Karpas-422 (cell line): ENCODE data around the gene DYSF. TPM values are rescaled to one million over a fixed set of nuclear protein-coding genes. Genes with fewer than 3 reads are reported as not detected.

Experiments used
- DNase-seq: peaks from one replicate; pipeline ENCODE4 v3.0.0-alpha.2; 2015
- H2AFZ ChIP-seq: fragments of 200-600 bp; sonication (generic); 2 replicates; pipeline ENCODE4 v1.6.1; 2014; ENCODE audit warnings: antibody characterized with exemption, low read length, mixed read lengths
- H3K27ac ChIP-seq: fragments of 200-600 bp; sonication (generic); 2 replicates; pipeline ENCODE4 v1.5.1; 2014; ENCODE audit warnings: mild to moderate bottlenecking, low read length, moderate library complexity
- H3K27me3 ChIP-seq: fragments of 200-600 bp; sonication (generic); 2 replicates; pipeline ENCODE4 v1.6.1; 2014; ENCODE audit warnings: low read length, mixed read lengths
- H3K36me3 ChIP-seq: fragments of 200-600 bp; sonication (generic); 2 replicates; pipeline ENCODE4 v1.6.1; 2014; ENCODE audit warnings: low read length, mixed read lengths; ENCODE audit not compliant: insufficient read depth
- H3K4me1 ChIP-seq: fragments of 200-600 bp; sonication (generic); 2 replicates; pipeline ENCODE4 v1.6.1; 2014; ENCODE audit warnings: mild to moderate bottlenecking, low read length, mixed read lengths
- H3K4me2 ChIP-seq: fragments of 200-600 bp; sonication (generic); 2 replicates; pipeline ENCODE4 v1.6.1; 2014; ENCODE audit warnings: low read length, low read depth, mild to moderate bottlenecking; ENCODE audit not compliant: poor library complexity, severe bottlenecking
- H3K4me3 ChIP-seq: fragments of 200-600 bp; sonication (generic); 2 replicates; pipeline ENCODE4 v1.5.1; 2014; ENCODE audit warnings: mild to moderate bottlenecking, antibody characterized with exemption, low read length, mixed read lengths
- H3K79me2 ChIP-seq: fragments of 200-600 bp; sonication (generic); 2 replicates; pipeline ENCODE4 v1.6.1; 2014; ENCODE audit warnings: mild to moderate bottlenecking, low read length, mixed read lengths
- H3K9ac ChIP-seq: fragments of 200-600 bp; sonication (generic); 2 replicates; pipeline ENCODE4 v1.6.0; 2014; ENCODE audit warnings: low read length
- H3K9me2 ChIP-seq: fragments of 200-600 bp; sonication (generic), shearing (Covaris generic); replicated peaks from 2 replicates; pipeline ENCODE4 v1.6.0; 2014; ENCODE audit warnings: mild to moderate bottlenecking, low read length, moderate library complexity; ENCODE audit not compliant: insufficient read depth
- H3K9me3 ChIP-seq: fragments of 300-700, 200-600 bp; sonication (generic); 2 replicates; pipeline ENCODE4 v1.6.1; 2014; ENCODE audit warnings: low read length, mixed read lengths
- H4K20me1 ChIP-seq: fragments of 200-600 bp; sonication (generic); 2 replicates; pipeline ENCODE4 v1.6.1; 2014; ENCODE audit warnings: mild to moderate bottlenecking, antibody characterized with exemption, low read length, low read depth; ENCODE audit not compliant: insufficient read depth
- total RNA-seq: library from RNA; depleted of rRNA; stranded (reverse); fragments of >200 nt; shearing (Covaris generic); gene quantifications from 2 replicates; pipeline ENCODE4 v1.2.3, GENCODE V29; 2014; ENCODE audit warnings: low replicate concordance

The DYSF gene
- total RNA-seq, 1 experiment from 2014 or later: not detected

DNA sequence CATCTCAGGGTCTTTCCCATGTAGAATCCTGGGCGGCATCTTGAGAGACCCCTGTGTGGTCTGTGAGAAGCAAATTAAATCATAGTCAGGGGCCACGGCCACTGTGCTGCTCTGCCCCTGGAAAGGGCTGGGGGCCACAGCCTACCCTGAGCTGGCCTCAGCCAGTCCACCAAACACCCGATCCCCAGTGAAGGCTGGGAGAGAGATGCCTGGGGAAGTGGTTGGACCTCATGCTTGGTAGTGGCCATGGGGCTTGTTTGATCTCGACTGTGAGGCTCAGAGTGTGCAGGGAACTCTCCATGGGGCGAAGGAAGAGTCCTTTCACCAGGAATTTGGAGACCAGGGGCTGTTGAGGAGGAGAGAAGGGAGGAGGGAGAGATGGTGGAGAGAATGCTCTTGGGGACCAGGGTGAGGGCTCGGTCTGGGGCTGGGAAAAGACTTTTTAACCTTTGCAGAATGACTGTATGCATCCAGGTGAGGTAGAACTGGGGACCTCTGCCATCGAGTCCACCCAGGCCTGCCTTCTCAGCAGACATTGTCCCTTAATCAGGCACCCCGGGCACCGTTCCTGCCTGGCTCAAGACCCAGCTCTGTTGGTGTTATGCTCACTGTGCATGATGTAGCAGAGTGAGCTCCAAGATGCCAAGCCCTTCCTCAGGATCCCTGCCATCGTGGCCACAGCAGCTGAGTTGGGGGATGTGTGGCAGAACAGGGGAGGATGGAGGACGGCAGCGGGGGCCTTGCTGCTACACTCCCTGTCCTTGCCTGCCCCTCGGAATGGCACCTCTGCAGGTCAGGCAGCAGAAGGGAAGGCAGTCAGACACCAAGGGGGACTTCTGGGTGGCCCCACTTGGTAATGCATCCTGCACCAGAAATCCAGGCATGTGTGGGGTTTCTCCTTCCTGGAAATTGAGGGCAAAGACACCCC, 249.9 kb downstream of the DYSF start:
- Histone ChIP-seq H3K9me3 (no peaks in the 10 kb centered on the region), H3K4me1 (no peaks in the 10 kb centered on the region), H3K79me2 (no peaks in the 10 kb centered on the region), H3K27me3 (peaks cover 6% of the 10 kb centered on the region; the same call in 1 of the 2 replicates), H3K4me2 (no peak overlapping the region), H3K27ac (no peak overlapping the region), H2AFZ (no peak overlapping the region), H3K9ac (no peak overlapping the region), H4K20me1 (no peaks in the 10 kb centered on the region), H3K4me3 (no peak overlapping the region), H3K9me2 (no peaks in the 10 kb centered on the region), H3K36me3 (no peaks in the 10 kb centered on the region)
- no peak for DNase-seq

DNA sequence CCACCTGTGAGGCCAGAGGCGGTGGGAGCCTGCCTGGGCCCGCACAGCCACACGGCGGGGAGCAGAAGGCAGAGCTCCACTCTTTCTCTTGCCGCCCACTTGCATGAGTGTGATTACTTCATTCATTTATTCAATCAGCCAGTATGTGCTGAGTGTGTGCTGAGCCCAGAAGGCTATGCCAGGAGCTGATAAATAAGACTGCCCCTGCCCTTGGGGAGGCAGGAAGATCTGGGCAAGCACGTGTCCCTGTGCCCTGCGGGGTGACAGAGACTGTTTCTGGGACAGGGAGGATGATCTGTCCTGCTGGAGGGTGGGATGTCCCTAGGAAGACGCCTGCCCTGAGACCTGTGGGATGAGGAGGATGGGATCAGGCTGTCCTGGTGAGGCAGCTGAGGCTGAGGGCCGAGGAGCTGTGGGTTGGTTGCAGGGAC, 250.8 kb downstream of the DYSF start:
- Histone ChIP-seq H3K4me3 (no peak overlapping the region), H3K4me1 (no peaks in the 10 kb centered on the region), H3K27me3 (peaks cover 6% of the 10 kb centered on the region; the same call in 1 of the 2 replicates), H3K9me3 (no peaks in the 10 kb centered on the region), H3K27ac (no peak overlapping the region), H3K36me3 (no peaks in the 10 kb centered on the region), H3K9ac (no peak overlapping the region), H4K20me1 (no peaks in the 10 kb centered on the region), H2AFZ (no peak overlapping the region), H3K79me2 (no peaks in the 10 kb centered on the region), H3K9me2 (no peaks in the 10 kb centered on the region), H3K4me2 (no peak overlapping the region)
- no peak for DNase-seq

DNA sequence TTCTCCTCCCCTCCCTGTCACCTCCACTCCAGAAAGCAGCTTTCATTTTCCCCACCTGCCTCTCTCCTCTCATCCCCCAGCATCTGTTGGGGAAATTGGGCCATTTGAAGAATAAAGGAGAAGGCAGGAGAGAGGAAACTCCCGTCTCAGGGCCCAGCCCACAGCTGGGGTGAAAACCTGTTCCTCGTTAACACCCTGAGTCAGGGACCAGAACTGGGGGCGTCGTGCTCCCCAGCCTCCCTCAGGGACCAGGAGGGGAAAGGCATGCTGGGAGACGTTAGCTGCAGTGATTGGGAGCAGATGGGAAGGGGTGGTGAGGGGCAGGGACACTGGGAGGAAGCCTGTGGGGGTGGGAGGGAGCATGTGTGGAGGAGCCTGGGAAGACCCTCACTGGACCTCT, 251.3 kb downstream of the DYSF start:
- H2AFZ ChIP-seq: no peak overlapping the region
- H3K4me3 ChIP-seq: no peak overlapping the region
- H4K20me1 ChIP-seq: no peaks in the 10 kb centered on the region
- H3K4me1 ChIP-seq: no peaks in the 10 kb centered on the region
- no peak overlapping the region for H3K9ac ChIP-seq
- H3K9me2 ChIP-seq: no peaks in the 10 kb centered on the region
- peaks cover 1% of the 10 kb centered on the region; the same call in 1 of the 2 replicates for H3K27me3 ChIP-seq
- no peak for DNase-seq
- no peak overlapping the region for H3K27ac ChIP-seq
- no peaks in the 10 kb centered on the region for H3K9me3 ChIP-seq
- H3K36me3 ChIP-seq: no peaks in the 10 kb centered on the region
- no peaks in the 10 kb centered on the region for H3K79me2 ChIP-seq
- H3K4me2 ChIP-seq: no peak overlapping the region

DNA sequence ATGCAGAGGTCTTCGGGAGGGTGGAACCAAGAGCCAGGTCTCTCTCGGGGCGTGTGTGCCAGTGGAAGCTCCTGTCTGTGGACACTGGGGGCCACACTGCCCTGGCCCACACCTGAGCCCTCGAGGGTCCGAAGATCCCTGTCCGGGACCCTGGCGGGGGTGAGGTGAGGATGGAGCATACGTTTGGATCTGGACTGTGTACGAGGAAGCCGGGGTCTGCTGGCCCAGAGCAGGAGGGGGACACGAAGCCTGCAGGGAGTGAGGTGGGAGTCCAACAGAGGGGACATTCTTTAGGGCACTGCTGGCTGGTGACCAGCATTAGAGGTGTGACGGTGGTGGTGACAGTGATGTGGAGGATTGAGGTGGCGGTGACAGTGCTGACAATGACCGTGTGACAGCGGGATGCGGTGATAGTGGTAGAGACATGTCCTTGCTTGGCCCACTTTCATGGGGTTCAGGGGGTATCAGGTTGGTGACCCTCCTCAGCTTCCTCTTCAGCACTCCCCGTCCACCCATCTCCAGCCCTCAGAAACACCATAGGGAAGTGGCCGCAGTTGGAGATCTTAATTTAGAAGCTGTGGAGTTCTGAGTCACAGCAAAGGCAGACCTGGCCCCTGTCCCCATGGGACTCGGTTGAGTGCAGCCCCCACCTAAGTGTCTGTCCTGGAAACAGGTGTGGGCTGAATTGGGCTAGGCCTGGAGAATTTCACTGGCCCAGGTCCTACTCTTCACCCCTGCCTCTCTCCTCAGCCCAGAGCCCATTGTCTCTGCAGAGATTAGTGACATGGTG, 252.0 kb downstream of the DYSF start:
- Histone ChIP-seq H3K4me2 (no peak overlapping the region), H3K27ac (no peak overlapping the region), H3K9ac (no peak overlapping the region), H3K4me3 (no peak overlapping the region), H3K9me2 (no peaks in the 10 kb centered on the region), H3K27me3 (no peaks in the 10 kb centered on the region), H3K36me3 (no peaks in the 10 kb centered on the region), H4K20me1 (no peaks in the 10 kb centered on the region), H3K4me1 (no peaks in the 10 kb centered on the region), H3K9me3 (no peaks in the 10 kb centered on the region), H3K79me2 (no peaks in the 10 kb centered on the region), H2AFZ (no peak overlapping the region)
- no peak for DNase-seq

DNA sequence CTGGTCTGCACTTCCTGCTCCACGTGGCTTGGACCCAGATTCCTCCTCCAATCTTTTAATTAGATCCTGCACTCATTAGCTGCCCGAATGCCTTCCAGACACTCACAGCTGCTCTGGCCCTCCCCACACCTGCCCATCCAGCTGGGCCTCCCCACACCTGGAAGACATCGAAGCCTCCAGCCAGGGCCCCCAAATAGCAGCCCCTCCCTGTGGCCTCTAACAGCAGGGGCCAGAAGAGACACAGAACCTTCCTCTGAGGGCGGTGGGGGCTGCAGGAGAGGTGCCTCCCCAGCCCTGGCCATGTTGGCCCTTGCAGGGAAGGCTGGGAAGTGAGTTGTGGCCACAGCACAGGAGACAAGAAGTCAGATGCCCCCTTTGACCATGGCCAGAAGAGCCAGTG, 252.8 kb downstream of the DYSF start:
- H3K79me2 ChIP-seq: no peaks in the 10 kb centered on the region
- no peak overlapping the region for H3K4me3 ChIP-seq

DNA sequence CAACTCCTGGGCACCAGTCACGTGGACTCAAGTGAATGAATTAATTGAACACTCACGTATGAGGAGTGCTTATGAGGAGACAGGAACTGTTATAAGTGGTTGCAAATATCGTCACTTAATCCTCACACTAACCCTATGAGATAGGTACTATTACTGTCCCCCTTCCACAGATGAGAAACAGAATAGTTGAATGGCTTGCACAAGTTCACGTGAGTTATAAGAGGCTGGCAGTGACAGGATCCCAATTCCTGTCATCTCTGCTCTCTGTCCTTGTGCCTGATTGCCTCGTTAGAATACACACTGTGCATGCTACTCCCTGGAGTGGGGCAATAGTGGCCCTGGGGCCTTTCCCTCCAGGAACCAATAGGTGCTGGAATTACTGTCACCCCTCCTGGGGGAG, 253.5 kb downstream of the DYSF start:
- H3K4me3 ChIP-seq: no peak overlapping the region
- H3K27ac ChIP-seq: no peak overlapping the region
- H3K4me2 ChIP-seq: no peak overlapping the region
- H3K9me2 ChIP-seq: no peaks in the 10 kb centered on the region
- no peaks in the 10 kb centered on the region for H3K79me2 ChIP-seq
- H3K36me3 ChIP-seq: no peaks in the 10 kb centered on the region
- H3K9ac ChIP-seq: no peak overlapping the region
- no peak overlapping the region for H2AFZ ChIP-seq
- H3K4me1 ChIP-seq: no peaks in the 10 kb centered on the region
- no peaks in the 10 kb centered on the region for H3K9me3 ChIP-seq
- no peak for DNase-seq
- H3K27me3 ChIP-seq: no peaks in the 10 kb centered on the region; the same call in 1 of the 2 replicates
- H4K20me1 ChIP-seq: no peaks in the 10 kb centered on the region

More for the DNA sequence above, 252.8 kb downstream of the DYSF start:
- no peaks in the 10 kb centered on the region for H3K9me2 ChIP-seq
- no peak overlapping the region for H3K27ac ChIP-seq
- no peaks in the 10 kb centered on the region for H3K27me3 ChIP-seq
- H4K20me1 ChIP-seq: no peaks in the 10 kb centered on the region
- no peaks in the 10 kb centered on the region for H3K36me3 ChIP-seq
- no peak overlapping the region for H3K9ac ChIP-seq
- no peak overlapping the region for H3K4me2 ChIP-seq
- no peaks in the 10 kb centered on the region for H3K4me1 ChIP-seq
- no peak for DNase-seq
- no peak overlapping the region for H2AFZ ChIP-seq
- no peaks in the 10 kb centered on the region for H3K9me3 ChIP-seq

DNA sequence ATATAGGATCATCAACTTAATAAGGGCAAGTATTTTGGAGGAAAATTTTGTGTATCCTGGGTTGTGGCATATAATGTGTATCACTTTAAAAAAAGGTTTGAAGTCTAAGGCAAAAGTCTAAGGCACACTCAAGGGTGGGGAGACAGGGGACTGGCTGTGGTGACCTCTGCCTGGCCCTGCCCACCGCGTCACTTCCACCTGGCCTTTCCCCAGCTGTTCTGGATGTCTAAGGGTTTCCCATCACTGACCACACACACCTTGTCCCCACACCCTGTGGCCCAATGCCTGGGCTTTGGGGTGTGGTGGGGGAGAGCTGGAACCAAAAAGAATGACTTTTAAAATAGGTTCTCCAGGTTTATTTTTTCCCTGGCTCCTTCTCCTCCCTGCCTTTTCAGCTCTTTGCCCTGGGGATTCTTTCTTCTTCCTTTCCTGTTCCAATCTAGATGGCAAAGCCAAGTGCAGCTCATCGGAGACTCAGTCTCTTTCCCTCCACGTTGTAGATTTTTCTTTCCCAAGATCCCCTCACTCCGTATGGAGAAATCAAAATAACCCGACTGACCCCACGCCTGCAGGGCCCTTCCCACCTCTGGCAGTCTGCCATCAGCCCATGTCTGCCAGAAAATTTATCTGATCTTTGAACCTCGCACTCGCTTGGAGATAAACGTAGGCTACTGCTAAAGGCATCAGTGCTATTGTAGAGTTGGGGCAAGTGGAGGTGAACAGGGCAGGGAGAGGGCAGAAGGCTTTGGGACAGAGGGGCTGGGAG, 257.2 kb downstream of the DYSF start:
- Histone ChIP-seq H3K4me3 (no peak overlapping the region), H3K27ac (no peak overlapping the region), H2AFZ (no peak overlapping the region), H3K79me2 (no peaks in the 10 kb centered on the region), H4K20me1 (no peaks in the 10 kb centered on the region), H3K27me3 (no peaks in the 10 kb centered on the region; the same call in 1 of the 2 replicates), H3K9me2 (no peaks in the 10 kb centered on the region), H3K4me1 (no peaks in the 10 kb centered on the region), H3K4me2 (no peak overlapping the region), H3K9ac (no peak overlapping the region), H3K36me3 (no peaks in the 10 kb centered on the region), H3K9me3 (no peaks in the 10 kb centered on the region)
- no peak for DNase-seq
